Smooth muscle cell (in vitro differentiated cells): ENCODE data around the gene DOC2B. TPM values are rescaled to one million over a fixed set of nuclear protein-coding genes. Genes with fewer than 3 reads are reported as not detected.
"Not testable (repeated sequence)": the region's sequence is repeated elsewhere in the genome, so short reads cannot be mapped to it uniquely, and the experiment has no call there.

Source experiments
- DNase-seq: peaks from one replicate; lab custom pipeline; 2025; ENCODE audit not compliant: unreplicated experiment; lab: John Stamatoyannopoulos, UW
- H2AFZ ChIP-seq: fragments of 200-600 bp; sonication (generic); 2 replicates; pipeline ENCODE4 v1.6.0; 2016; ENCODE audit warnings: antibody characterized with exemption, low read depth, mild to moderate bottlenecking
- H3F3A ChIP-seq: fragments of 200-600 bp; sonication (generic); 2 replicates; pipeline ENCODE4 v1.6.0; 2017; ENCODE audit warnings: antibody characterized with exemption, low read depth
- H3K27ac ChIP-seq: fragments of 200-600 bp; sonication (generic); 2 replicates; pipeline ENCODE4 v1.5.1; 2016; ENCODE audit warnings: low read depth, mild to moderate bottlenecking
- H3K27me3 ChIP-seq: fragments of 200-600 bp; sonication (generic); 2 replicates; pipeline ENCODE4 v1.6.1; 2016; ENCODE audit warnings: low read depth, mild to moderate bottlenecking
- H3K36me3 ChIP-seq: fragments of 200-600 bp; sonication (generic); 2 replicates; pipeline ENCODE4 v1.5.1; 2016; ENCODE audit warnings: low read depth
- H3K4me1 ChIP-seq: fragments of 200-600 bp; sonication (generic); 2 replicates; pipeline ENCODE4 v1.5.1; 2016; ENCODE audit warnings: low read depth
- H3K4me2 ChIP-seq: fragments of 200-600 bp; sonication (generic); 2 replicates; pipeline ENCODE4 v1.6.0; 2016; ENCODE audit warnings: mild to moderate bottlenecking
- H3K4me3 ChIP-seq: fragments of 200-600 bp; sonication (generic); 2 replicates; pipeline ENCODE4 v1.5.1; 2016; ENCODE audit warnings: mild to moderate bottlenecking
- H3K79me2 ChIP-seq: fragments of 200-600 bp; sonication (generic); 2 replicates; pipeline ENCODE4 v1.6.0; 2016; ENCODE audit warnings: low read depth, mild to moderate bottlenecking
- H3K9ac ChIP-seq: fragments of 200-600 bp; sonication (generic); 2 replicates; pipeline ENCODE4 v1.6.0; 2016; ENCODE audit warnings: low read depth
- H3K9me3 ChIP-seq: fragments of 200-600 bp; sonication (generic); replicated peaks from 2 replicates; pipeline ENCODE4 v1.5.1; 2016; ENCODE audit warnings: low read depth
- H4K20me1 ChIP-seq: fragments of 200-600 bp; sonication (generic); 2 replicates; pipeline ENCODE4 v1.6.0; 2016; ENCODE audit warnings: low read depth
- CTCF ChIP-seq: fragments of 200-600 bp; sonication (generic); IDR thresholded peaks from 2 replicates; pipeline ENCODE4 v1.5.1; 2017; ENCODE audit warnings: borderline replicate concordance, mild to moderate bottlenecking, antibody characterized with exemption; ENCODE audit not compliant: insufficient read depth, poor library complexity, severe bottlenecking
- WGBS: methylation state at CpG from one replicate; pipeline ENCODE4 v1.1.7; 2016; ENCODE audit warnings: low lambda C conversion rate; 5-methylcytosine and 5-hydroxymethylcytosine counted together
- polyA plus RNA-seq: library from polyadenylated mRNA; unstranded; fragments of >200 nt; fragmentation: Nextera tagmentation; extraction: Ambion mirVana; gene quantifications from 2 replicates; pipeline ENCODE4 v1.2.1, GENCODE V29; 2016
- total RNA-seq: library from RNA; depleted of rRNA; stranded (reverse); fragments of >200 nt; gene quantifications from 2 replicates; pipeline ENCODE4 v1.2.3, GENCODE V29; 2014

The DOC2B gene
- total and polyA plus RNA-seq, 2 experiments from 2014 or later: 0.24 to 0.27 TPM

DNA sequence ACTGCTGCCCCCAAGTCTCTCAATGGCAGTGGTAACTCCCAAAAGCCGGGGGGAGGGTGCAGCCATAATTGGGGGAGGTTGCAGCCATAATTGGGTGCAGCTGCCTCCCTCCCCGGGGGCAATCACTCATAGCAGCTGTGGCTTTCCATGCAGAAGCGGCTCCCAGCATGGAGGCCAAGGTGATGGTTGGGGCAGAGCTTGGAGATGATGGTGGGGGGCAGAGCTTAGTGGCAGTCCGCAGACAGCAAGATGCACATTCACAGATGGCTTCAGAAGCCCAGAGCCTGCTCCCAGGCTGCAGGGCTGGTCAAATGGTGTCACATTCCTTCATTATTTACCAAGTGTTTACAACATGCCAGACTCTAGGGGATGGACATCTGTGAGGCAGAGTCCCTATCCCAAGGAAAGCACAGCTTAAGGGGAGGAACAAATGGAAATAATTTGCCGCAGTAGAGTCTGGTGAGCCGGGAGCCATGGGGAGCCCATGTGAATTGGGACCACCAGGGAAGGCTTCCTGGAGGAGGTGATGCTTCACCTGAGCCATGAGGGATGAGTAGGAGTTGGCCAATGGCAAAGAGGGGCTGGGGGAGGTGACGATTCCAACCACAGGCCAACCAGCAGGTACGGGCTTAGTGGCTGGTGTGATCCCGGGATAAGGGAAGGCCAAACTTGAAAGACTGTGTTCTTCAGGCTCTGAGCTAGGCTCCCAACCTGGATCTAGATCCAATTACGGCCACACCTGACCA lies 8.1 kb downstream of the DOC2B start:
- no peaks in the 10 kb centered on the region for H3K9me3 ChIP-seq
- no peaks in the 10 kb centered on the region for H3K79me2 ChIP-seq
- no peak for DNase-seq
- peaks cover 12% of the 10 kb centered on the region for H3K27me3 ChIP-seq
- no peak overlapping the region for H3K4me2 ChIP-seq
- H3K4me3 ChIP-seq: no peak overlapping the region
- H3K4me1 ChIP-seq: no peaks in the 10 kb centered on the region
- H3K36me3 ChIP-seq: no peaks in the 10 kb centered on the region
- H2AFZ ChIP-seq: no peak overlapping the region
- WGBS: 82% methylated on average over 10 of the region's 10 CpGs
- H4K20me1 ChIP-seq: no peaks in the 10 kb centered on the region
- no peak overlapping the region for H3K27ac ChIP-seq
- H3K9ac ChIP-seq: no peak overlapping the region
- no peak for TF ChIP-seq CTCF
- H3F3A ChIP-seq: no peaks in the 10 kb centered on the region

DNA sequence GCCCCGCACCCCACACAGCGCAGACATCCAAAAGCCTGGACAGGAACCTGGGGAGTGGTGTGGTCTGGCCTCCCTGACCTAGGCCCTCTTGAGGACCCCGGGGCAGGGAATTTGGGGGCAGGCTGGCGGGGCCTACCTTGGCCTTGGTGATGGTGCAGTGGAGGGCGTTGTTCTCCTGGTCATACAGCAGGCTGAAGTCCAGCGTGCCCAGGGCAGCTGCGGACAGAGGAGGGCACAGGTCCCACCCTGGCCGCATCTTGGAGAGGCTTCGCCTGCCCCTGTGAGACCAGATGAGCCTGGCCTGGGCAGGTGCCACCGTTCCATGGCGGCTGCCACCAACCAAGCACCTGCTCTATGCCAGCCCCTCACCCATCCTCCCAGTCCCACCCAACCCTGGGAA lies 9.0 kb downstream of the DOC2B start:
- no peak overlapping the region for H3K27ac ChIP-seq
- peaks cover 5% of the 10 kb centered on the region for H3K27me3 ChIP-seq
- no peak for TF ChIP-seq CTCF
- no peaks in the 10 kb centered on the region for H3F3A ChIP-seq
- H2AFZ ChIP-seq: no peak overlapping the region
- 91% methylated on average over 11 of the region's 11 CpGs for WGBS
- H3K9me3 ChIP-seq: no peaks in the 10 kb centered on the region
- no peaks in the 10 kb centered on the region for H3K79me2 ChIP-seq
- H4K20me1 ChIP-seq: no peaks in the 10 kb centered on the region
- no peak for DNase-seq
- no peak overlapping the region for H3K4me3 ChIP-seq
- no peaks in the 10 kb centered on the region for H3K4me1 ChIP-seq
- no peak overlapping the region for H3K4me2 ChIP-seq
- H3K36me3 ChIP-seq: no peaks in the 10 kb centered on the region
- no peak overlapping the region for H3K9ac ChIP-seq

GRCh38 chr17:171871-172270 lies 9.6 kb downstream of the DOC2B start:
- H2AFZ ChIP-seq: no peak overlapping the region
- H3K9ac ChIP-seq: no peak overlapping the region
- no peaks in the 10 kb centered on the region for H3K79me2 ChIP-seq
- no peak overlapping the region for H3K4me3 ChIP-seq
- no peaks in the 10 kb centered on the region for H3K9me3 ChIP-seq
- H3K4me1 ChIP-seq: no peaks in the 10 kb centered on the region
- no peak overlapping the region for H3K27ac ChIP-seq
- no peak for DNase-seq
- no peak for TF ChIP-seq CTCF
- 94% methylated on average over 10 of the region's 13 CpGs for WGBS
- H3K4me2 ChIP-seq: no peak overlapping the region
- H3F3A ChIP-seq: no peaks in the 10 kb centered on the region
- no peaks in the 10 kb centered on the region for H3K36me3 ChIP-seq
- peaks cover under 1% of the 10 kb centered on the region for H3K27me3 ChIP-seq
- H4K20me1 ChIP-seq: no peaks in the 10 kb centered on the region

DNA sequence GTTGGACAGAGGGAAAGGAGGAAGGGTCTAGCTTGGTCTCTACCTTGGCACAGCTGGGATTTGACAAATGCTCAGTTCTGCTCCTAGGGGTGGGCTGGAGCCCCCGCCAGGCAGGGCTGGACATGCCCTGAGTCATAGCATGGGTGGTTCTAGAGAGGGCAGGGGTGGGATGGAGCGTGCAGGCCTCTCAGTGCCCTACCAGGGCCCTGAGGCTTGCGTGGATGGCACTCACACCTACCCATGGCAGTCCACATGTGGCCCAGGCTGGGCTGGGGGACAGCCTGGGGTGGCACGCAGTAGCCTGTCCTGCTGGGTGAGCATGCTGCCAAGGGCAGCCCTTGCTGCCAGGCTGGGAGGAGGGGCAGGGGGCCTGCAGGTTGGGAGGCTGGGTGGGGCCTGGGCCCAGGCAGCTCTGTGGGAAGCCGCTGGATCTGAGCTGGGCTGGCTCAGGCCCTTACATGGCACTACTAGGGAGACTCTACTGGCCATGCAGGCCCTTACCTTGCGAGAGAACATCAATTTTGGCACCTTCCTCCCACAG lies 11.2 kb downstream of the DOC2B start:
- no peaks in the 10 kb centered on the region for H3F3A ChIP-seq
- H3K9ac ChIP-seq: no peak overlapping the region
- no peak overlapping the region for H3K4me2 ChIP-seq
- DNase-seq: no peak
- WGBS: 91% methylated on average over 6 of the region's 6 CpGs
- H2AFZ ChIP-seq: no peak overlapping the region
- H3K27ac ChIP-seq: no peak overlapping the region
- no peaks in the 10 kb centered on the region for H3K4me1 ChIP-seq
- H3K79me2 ChIP-seq: no peaks in the 10 kb centered on the region
- no peaks in the 10 kb centered on the region for H3K9me3 ChIP-seq
- no peaks in the 10 kb centered on the region for H3K36me3 ChIP-seq
- H4K20me1 ChIP-seq: no peaks in the 10 kb centered on the region
- H3K27me3 ChIP-seq: no peaks in the 10 kb centered on the region
- H3K4me3 ChIP-seq: no peak overlapping the region
- TF ChIP-seq CTCF: no peak

DNA sequence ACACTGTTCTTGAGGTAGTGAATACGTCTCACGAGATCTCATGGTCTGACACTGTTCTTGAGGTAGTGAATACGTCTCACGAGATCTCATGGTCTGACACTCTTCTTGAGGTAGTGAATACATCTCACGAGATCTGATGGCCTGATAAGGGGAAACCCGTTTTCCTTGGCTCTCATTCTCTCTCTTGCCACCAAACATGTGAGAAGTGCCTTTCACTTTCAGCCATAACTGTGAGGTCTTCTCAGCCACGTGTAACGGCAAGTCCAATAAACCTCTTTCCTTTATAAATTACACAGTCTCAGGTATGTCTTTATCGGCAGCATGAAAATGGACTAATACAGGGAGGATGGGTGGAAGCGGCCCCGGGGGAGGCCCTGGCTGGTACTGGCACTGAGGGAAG lies 12.8 kb downstream of the DOC2B start:
- 93% methylated on average over 9 of the region's 11 CpGs for WGBS
- H3K27me3 ChIP-seq, H3K9ac ChIP-seq, H3K79me2 ChIP-seq, H2AFZ ChIP-seq, H3F3A ChIP-seq, DNase-seq, H3K4me2 ChIP-seq, H3K4me3 ChIP-seq, H3K27ac ChIP-seq, H3K36me3 ChIP-seq, H3K4me1 ChIP-seq, H4K20me1 ChIP-seq, H3K9me3 ChIP-seq: not testable (repeated sequence)
